NCI-H748 treated with DMSO at 0.1 percent for 48 hours (cell line): Measurements from ENCODE around the gene ZNF140.

Experiments used
- DNase-seq: peaks from one replicate; lab custom pipeline; 2025; lab: John Stamatoyannopoulos, UW

ZNF140 gene

GRCh38 chr12:133080368-133081158 is at the start of gene ZNF140:
TSS of gene ZNF140 (plus strand) at chr12:133080923. CDS start at chr12:133081321, 398 bp downstream.
- peak; percentile 96 for DNase-seq

- DNase-seq = peak; percentile 91
Measured at GRCh38 chr12:133037207-133038005, 43.3 kb upstream of the ZNF140 start, which contains the start of gene ZNF84. TSS of gene ZNF84 (plus strand) at chr12:133037509. CDS start at chr12:133041468, 3,959 bp downstream.

GRCh38 chr12:133038118-133038709 is 42.5 kb upstream of the ZNF140 start:
- no peak for DNase-seq

- DNase-seq = no peak
Measured at GRCh38 chr12:133046698-133047097, 34.0 kb upstream of the ZNF140 start.

- no peak for DNase-seq
Measured at GRCh38 chr12:133057446-133057845, 23.3 kb upstream of the ZNF140 start.

- no peak for DNase-seq
Measured at GRCh38 chr12:133058203-133059113, 22.3 kb upstream of the ZNF140 start.

GRCh38 chr12:133061954-133062353 is 18.8 kb upstream of the ZNF140 start:
- no peak for DNase-seq

GRCh38 chr12:133063556-133063955 is 17.2 kb upstream of the ZNF140 start:
- no peak for DNase-seq

- no peak for DNase-seq
Measured at GRCh38 chr12:133073836-133074235, 6.9 kb upstream of the ZNF140 start.

- DNase-seq = peak; percentile 98
Measured at GRCh38 chr12:133080026-133080367, 726 bp upstream of the ZNF140 start.

GRCh38 chr12:133081159-133081780 is 547 bp downstream of the ZNF140 start:
- DNase-seq = peak; percentile 65

- DNase-seq = no peak
Measured at GRCh38 chr12:133083345-133083744, 2.6 kb downstream of the ZNF140 start.

- no peak for DNase-seq
Measured at GRCh38 chr12:133105620-133106019, 24.9 kb downstream of the ZNF140 start.

- no peak for DNase-seq
Measured at GRCh38 chr12:133106253-133106652, 25.5 kb downstream of the ZNF140 start.

GRCh38 chr12:133107121-133107520 is 26.4 kb downstream of the ZNF140 start:
- no peak for DNase-seq

- no peak for DNase-seq
Measured at GRCh38 chr12:133108150-133108549, 27.4 kb downstream of the ZNF140 start.

GRCh38 chr12:133120385-133121191 is 39.9 kb downstream of the ZNF140 start:
- DNase-seq = no peak

- DNase-seq = no peak
Measured at GRCh38 chr12:133124674-133125073, 44.0 kb downstream of the ZNF140 start.

- DNase-seq = no peak
Measured at GRCh38 chr12:133129368-133130037, 48.8 kb downstream of the ZNF140 start.
